DMS53 treated with DMSO at 0.1 percent for 48 hours (cell line): ENCODE measurements around the gene NDUFA11.

Source experiments
- DNase-seq: peaks from one replicate; lab custom pipeline; 2025; ENCODE audit not compliant: unreplicated experiment; lab: John Stamatoyannopoulos, UW

NDUFA11 gene

GRCh38 chr19:5932609-5933262 lies 29.1 kb upstream of the NDUFA11 start:
- DNase-seq = no peak

- no peak for DNase-seq
These were observed 28.6 kb upstream of the NDUFA11 start for GRCh38 chr19:5932146-5932545.

- DNase-seq = no peak
These were observed 27.7 kb upstream of the NDUFA11 start for GRCh38 chr19:5931251-5931650.

GRCh38 chr19:5929625-5930024 lies 26.0 kb upstream of the NDUFA11 start:
- no peak for DNase-seq

GRCh38 chr19:5929179-5929578 lies 25.6 kb upstream of the NDUFA11 start:
- no peak for DNase-seq

- no peak for DNase-seq
These were observed 23.8 kb upstream of the NDUFA11 start for GRCh38 chr19:5927441-5927821.

GRCh38 chr19:5926641-5927440 lies 23.3 kb upstream of the NDUFA11 start:
- DNase-seq = no peak

GRCh38 chr19:5925830-5926427 lies 22.3 kb upstream of the NDUFA11 start:
- DNase-seq = no peak

- DNase-seq = no peak
These were observed 19.8 kb upstream of the NDUFA11 start for GRCh38 chr19:5923356-5923755.

GRCh38 chr19:5922161-5922545 lies 18.6 kb upstream of the NDUFA11 start:
- no peak for DNase-seq

GRCh38 chr19:5921516-5922160 lies 18.0 kb upstream of the NDUFA11 start:
- DNase-seq = no peak

GRCh38 chr19:5918463-5919079 lies 15.0 kb upstream of the NDUFA11 start:
- DNase-seq = no peak

- DNase-seq = no peak
These were observed 14.0 kb upstream of the NDUFA11 start for GRCh38 chr19:5917431-5918107.

GRCh38 chr19:5916181-5916708 lies 12.7 kb upstream of the NDUFA11 start:
- no peak for DNase-seq

GRCh38 chr19:5915782-5916165 lies 12.2 kb upstream of the NDUFA11 start:
- DNase-seq = no peak

- DNase-seq = no peak
These were observed 11.6 kb upstream of the NDUFA11 start for GRCh38 chr19:5914946-5915781.

- DNase-seq = no peak
These were observed 10.8 kb upstream of the NDUFA11 start for GRCh38 chr19:5914358-5914774.

GRCh38 chr19:5913739-5914357 lies 10.3 kb upstream of the NDUFA11 start, which contains the start of gene CAPS:
Gene CAPS, plus strand, starts transcription at chr19:5914254. Its CDS starts 153 bp downstream, at chr19:5914407.
- DNase-seq = no peak

- no peak for DNase-seq
These were observed 7.8 kb upstream of the NDUFA11 start for GRCh38 chr19:5911366-5911765.
